Psoas muscle (tissue), 8 donors: ENCODE measurements around the gene KLK4. TPM values are rescaled to one million over a fixed set of nuclear protein-coding genes. Genes with fewer than 3 reads are reported as not detected.

ENCODE experiments used
- ATAC-seq, 4 donors: fragments of 200-7000 bp; cut with Tn5 transposase; one replicate each; pipeline ENCODE4 v1.9.1; 2020; ENCODE audit warnings: moderate library complexity in 3 of 4, mild to moderate bottlenecking in 2 of 4
- DNase-seq, 2 donors: peaks; one replicate each; pipeline ENCODE4 v3.0.0-alpha.2; 2020
- H3K27ac ChIP-seq: fragments of 200-600 bp; one replicate; pipeline ENCODE4 v1.8.0; 2022
- H3K27me3 ChIP-seq, 3 donors: fragments of 200-600 bp in 1 of 3; one replicate each; pipeline versions ENCODE4 v1.6.1 to v1.8.0; 2013 to 2022; ENCODE audit warnings: low read length in 2 of 3, mild to moderate bottlenecking in 2 of 3, moderate library complexity in 1 of 3; ENCODE audit not compliant: insufficient read depth in 3 of 3
- H3K36me3 ChIP-seq, 2 donors: fragments of 200-600 bp in 1 of 2; one replicate each; pipeline versions ENCODE4 v1.6.1 to v1.8.0; 2013 to 2022; ENCODE audit warnings: low read depth in 1 of 2, mild to moderate bottlenecking in 1 of 2, moderate library complexity in 1 of 2; ENCODE audit not compliant: insufficient read depth in 1 of 2
- H3K4me1 ChIP-seq: fragments of 200-600 bp; one replicate; pipeline ENCODE4 v1.8.0; 2022
- H3K4me3 ChIP-seq: fragments of 200-600 bp; one replicate; pipeline ENCODE4 v1.8.0; 2022; ENCODE audit warnings: mild to moderate bottlenecking
- H3K9me3 ChIP-seq: fragments of 200-600 bp; one replicate; pipeline ENCODE4 v1.8.0; 2022
- CTCF ChIP-seq: fragments of 200-600 bp; IDR thresholded peaks from one replicate; pipeline ENCODE4 v1.8.0; 2022; ENCODE audit warnings: antibody characterized with exemption
- WGBS, 3 donors: extraction: QIAGEN DNeasy Blood & Tissue Kit; methylation state at CpG; one replicate each; pipeline versions ENCODE4 v1.1.6 to v1.1.7; 2013; 5-methylcytosine and 5-hydroxymethylcytosine counted together
- intact Hi-C, 2 donors: fragments of 100-400 bp; cut with DNase I; formaldehyde crosslinking; loops; one replicate each; pipeline versions ENCODE4 v1.11.0 to v1.14.2; 2022
- polyA plus RNA-seq, 3 donors: library from polyadenylated mRNA; stranded (reverse); fragments of 200-250 nt; gene quantifications; one replicate each; pipeline ENCODE4 v1.2.3, GENCODE V29; 2013
- total RNA-seq, 4 donors: library from RNA; stranded (reverse); fragmentation: NEBNext Ultra II Directional in 2 of 4; extraction: Animal tissue kit (Norgen Biotek cat#: 25700) in 2 of 4; gene quantifications; one replicate each; pipeline versions ENCODE4 v1.2.1 to v1.2.4, GENCODE V29; 2021 to 2023
- donor health status: healthy with polysubstance abuse.
- donor health status: DM: no; HTN: no; CAD: no; lungs with moderate emphysema.
- donor health status: Bipolar disorder and iron deficiency.
- donor health status: healthy.
- donor health status: DM: yes; HTN: yes; CAD: no.
- donor health status: DM: no; HTN: no; CAD: no.
- donor health status: DM: no; HTN: no; CAD: no.
- donor health status: DM: yes; HTN: yes; CAD: no.

Gene KLK4
- total and polyA plus RNA-seq, 7 donors = not detected

GRCh38 chr19:50926144-50926543 lies 14.9 kb upstream of the KLK4 start:
- 76 to 83% (median 78%) methylated on average over 11 of the region's 11 CpGs for WGBS, 3 donors
- H3K4me1 ChIP-seq = no peaks in the 10 kb centered on the region
- H3K27me3 ChIP-seq = peaks cover 0 to 13% (median 6%) of the 10 kb centered on the region in 3 donors
- H3K4me3 ChIP-seq = no peak overlapping the region
- H3K27ac ChIP-seq = no peak overlapping the region
- ATAC-seq (no peak), DNase-seq (no peak)
- H3K36me3 ChIP-seq = no peaks in the 10 kb centered on the region
- no peaks in the 10 kb centered on the region for H3K9me3 ChIP-seq
- no peak for TF ChIP-seq CTCF
- intact Hi-C loops = no loop called here

GRCh38 chr19:50925734-50926133 lies 14.5 kb upstream of the KLK4 start:
- peaks cover 0 to 10% (median 6%) of the 10 kb centered on the region in 3 donors for H3K27me3 ChIP-seq
- intact Hi-C loops = no loop called here
- H3K36me3 ChIP-seq = no peaks in the 10 kb centered on the region
- ATAC-seq (no peak), DNase-seq (no peak)
- WGBS, 3 donors = 94 to 95% (median 94%) methylated on average over 2 of the region's 2 CpGs
- no peaks in the 10 kb centered on the region for H3K9me3 ChIP-seq
- no peak overlapping the region for H3K4me3 ChIP-seq
- TF ChIP-seq CTCF = no peak
- H3K4me1 ChIP-seq = no peaks in the 10 kb centered on the region
- no peak overlapping the region for H3K27ac ChIP-seq

- TF ChIP-seq CTCF = no peak
- ATAC-seq = no peak
- Histone ChIP-seq H3K9me3 (no peaks in the 10 kb centered on the region), H3K4me1 (no peaks in the 10 kb centered on the region), H3K4me3 (no peak overlapping the region), H3K27ac (no peak overlapping the region), H3K27me3 (peaks cover 0 to 6% (median 5%) of the 10 kb centered on the region in 3 donors), H3K36me3 (no peaks in the 10 kb centered on the region)
- 50 to 63% (median 57%) methylated on average over 6 of the region's 6 CpGs for WGBS, 3 donors
- intact Hi-C loops = loop anchor here in 1 of 2 donors (5.0 kb wide), 1 partner anchor 567 kb away; no protein-coding TSS in a partner anchor
- DNase-seq = no peak
These were observed 13.4 kb upstream of the KLK4 start for GRCh38 chr19:50924586-50924985.

GRCh38 chr19:50922317-50922853 lies 11.2 kb upstream of the KLK4 start:
- peak; percentile 44 to 67 for DNase-seq
- H3K36me3 ChIP-seq = no peaks in the 10 kb centered on the region
- no peak overlapping the region for H3K4me3 ChIP-seq
- H3K27ac ChIP-seq = no peak overlapping the region
- peak in 1 of 4 donors; percentile 67 for ATAC-seq
- intact Hi-C loops = loop anchor here in 1 of 2 donors (5.0 kb wide), 1 partner anchor 565 kb away; no protein-coding TSS in a partner anchor
- TF ChIP-seq CTCF = peak; percentile 55
- 29 to 30% (median 30%) methylated on average over 21 of the region's 21 CpGs for WGBS, 3 donors
- H3K9me3 ChIP-seq = no peaks in the 10 kb centered on the region
- H3K27me3 ChIP-seq = peaks cover 0 to 2% (median 0%) of the 10 kb centered on the region in 3 donors
- no peaks in the 10 kb centered on the region for H3K4me1 ChIP-seq
